GM12878 (cell line): ENCODE results near the gene CD300E.

Source experiments
- CHD1 ChIP-seq: IDR thresholded peaks from 2 replicates; pipeline ENCODE4 v1.6.1; 2012; ENCODE audit warnings: low read depth, low read length, improper control_type of control experiment
- KDM1A ChIP-seq: fragments of 200-600 bp; sonication (generic); IDR thresholded peaks from 2 replicates; pipeline ENCODE4 v1.6.1; 2016; ENCODE audit warnings: borderline replicate concordance
- NBN ChIP-seq: fragments of 450-650 bp; IDR thresholded peaks from 2 replicates; pipeline ENCODE4 v1.6.1; 2016
- POLR2AphosphoS5 ChIP-seq: IDR thresholded peaks from 2 replicates; pipeline ENCODE4 v1.6.1; 2011; ENCODE audit warnings: mild to moderate bottlenecking, low read length, inconsistent platforms
- RAD21 ChIP-seq: IDR thresholded peaks from 2 replicates; pipeline ENCODE4 v1.6.1; 2011; ENCODE audit warnings: mild to moderate bottlenecking, low read depth, low read length, moderate library complexity; ENCODE audit not compliant: insufficient read depth
- STAT3 ChIP-seq: IDR thresholded peaks from 2 replicates; pipeline ENCODE4 v1.6.1; 2011; ENCODE audit warnings: low read depth, low read length, improper control_type of control experiment
- SUZ12 ChIP-seq: fragments of 200-600 bp; sonication (generic); IDR thresholded peaks from one replicate; pipeline ENCODE4 v1.6.1; 2018; ENCODE audit warnings: antibody characterized with exemption, mild to moderate bottlenecking; ENCODE audit not compliant: unreplicated experiment
- TBL1XR1 ChIP-seq: IDR thresholded peaks from 2 replicates; pipeline ENCODE4 v1.6.1; 2012; ENCODE audit warnings: low read depth, low read length, improper control_type of control experiment
- ZNF274 ChIP-seq: IDR thresholded peaks from one replicate; pipeline ENCODE4 v1.8.0; 2011; ENCODE audit not compliant: insufficient read length, insufficient read depth
- TF ChIP-seq, protein P1 (sequence below), 3 experiments: IDR thresholded peaks in 2 of 3; conservative IDR thresholded peaks in 1 of 3; 2 replicates each; pipeline ENCODE4 v1.5.1; 2011; ENCODE audit warnings: low read depth in 3 of 3, low read length in 3 of 3, mild to moderate bottlenecking in 3 of 3, control low read depth in 2 of 3, moderate library complexity in 2 of 3, inconsistent platforms in 1 of 3, mixed read lengths in 1 of 3; ENCODE audit not compliant: control insufficient read depth in 2 of 3, insufficient read depth in 1 of 3; ENCODE audit errors: extremely low read depth in 1 of 3
- TF ChIP-seq, protein P2 (sequence below): IDR thresholded peaks from 2 replicates; pipeline ENCODE4 v1.6.1; 2011; ENCODE audit warnings: low read depth, low read length, improper control_type of control experiment, borderline replicate concordance
- TF ChIP-seq, protein P3 (sequence below): fragments of 450-650 bp; conservative IDR thresholded peaks from 2 replicates; pipeline ENCODE4 v1.6.1; 2017; ENCODE audit warnings: mild to moderate bottlenecking, moderate library complexity

DNA sequence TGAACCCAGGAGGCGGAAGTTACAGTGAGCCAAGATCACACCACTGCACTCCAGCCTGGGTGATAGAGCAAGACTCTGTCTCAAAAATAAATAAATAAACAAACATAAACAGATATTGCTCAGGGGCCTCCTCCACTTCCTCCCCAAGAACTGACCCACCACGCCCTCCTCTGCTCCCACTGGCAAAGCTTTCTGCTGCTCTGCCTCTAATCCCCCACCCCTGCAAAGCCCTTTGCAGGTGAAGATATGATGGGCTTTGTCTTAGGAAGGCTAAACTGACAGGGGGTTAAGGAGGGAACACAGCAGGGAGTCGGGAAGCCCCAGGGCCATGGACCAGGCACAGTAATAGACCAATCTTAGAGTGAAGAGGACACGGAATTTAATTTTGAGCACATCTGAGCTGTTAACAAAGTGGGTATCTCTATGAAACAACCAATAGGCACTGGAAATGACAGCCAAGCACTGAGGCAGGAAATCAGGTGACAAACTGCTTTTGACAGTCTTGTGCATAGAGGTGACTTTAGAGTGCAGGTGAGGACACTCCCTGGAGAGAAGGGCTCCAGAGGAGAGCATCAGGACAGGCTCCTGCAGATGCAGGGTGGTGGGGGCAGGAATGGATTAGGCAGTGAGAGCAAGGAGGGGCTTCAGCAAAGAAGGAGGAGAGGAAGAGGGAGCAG is 25.1 kb downstream of the CD300E start:
- TF ChIP-seq, protein P1, sequence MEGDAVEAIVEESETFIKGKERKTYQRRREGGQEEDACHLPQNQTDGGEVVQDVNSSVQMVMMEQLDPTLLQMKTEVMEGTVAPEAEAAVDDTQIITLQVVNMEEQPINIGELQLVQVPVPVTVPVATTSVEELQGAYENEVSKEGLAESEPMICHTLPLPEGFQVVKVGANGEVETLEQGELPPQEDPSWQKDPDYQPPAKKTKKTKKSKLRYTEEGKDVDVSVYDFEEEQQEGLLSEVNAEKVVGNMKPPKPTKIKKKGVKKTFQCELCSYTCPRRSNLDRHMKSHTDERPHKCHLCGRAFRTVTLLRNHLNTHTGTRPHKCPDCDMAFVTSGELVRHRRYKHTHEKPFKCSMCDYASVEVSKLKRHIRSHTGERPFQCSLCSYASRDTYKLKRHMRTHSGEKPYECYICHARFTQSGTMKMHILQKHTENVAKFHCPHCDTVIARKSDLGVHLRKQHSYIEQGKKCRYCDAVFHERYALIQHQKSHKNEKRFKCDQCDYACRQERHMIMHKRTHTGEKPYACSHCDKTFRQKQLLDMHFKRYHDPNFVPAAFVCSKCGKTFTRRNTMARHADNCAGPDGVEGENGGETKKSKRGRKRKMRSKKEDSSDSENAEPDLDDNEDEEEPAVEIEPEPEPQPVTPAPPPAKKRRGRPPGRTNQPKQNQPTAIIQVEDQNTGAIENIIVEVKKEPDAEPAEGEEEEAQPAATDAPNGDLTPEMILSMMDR (IDR thresholded peaks at IDR 0.05 in 2 of 3, conservative IDR thresholded peaks at IDR 0.05 in 1 of 3; ENCODE audit: control insufficient read depth in 2 of 3, extremely low read depth in 1 of 3, insufficient read depth in 1 of 3, low read depth in 3 of 3, low read length in 3 of 3): no peak
- TF ChIP-seq TBL1XR1 (no peak), STAT3 (no peak), RAD21 (no peak), POLR2AphosphoS5 (no peak), KDM1A (no peak), ZNF274 (no peak), NBN (no peak), CHD1 (no peak), SUZ12 (no peak)
- TF ChIP-seq, protein P2, sequence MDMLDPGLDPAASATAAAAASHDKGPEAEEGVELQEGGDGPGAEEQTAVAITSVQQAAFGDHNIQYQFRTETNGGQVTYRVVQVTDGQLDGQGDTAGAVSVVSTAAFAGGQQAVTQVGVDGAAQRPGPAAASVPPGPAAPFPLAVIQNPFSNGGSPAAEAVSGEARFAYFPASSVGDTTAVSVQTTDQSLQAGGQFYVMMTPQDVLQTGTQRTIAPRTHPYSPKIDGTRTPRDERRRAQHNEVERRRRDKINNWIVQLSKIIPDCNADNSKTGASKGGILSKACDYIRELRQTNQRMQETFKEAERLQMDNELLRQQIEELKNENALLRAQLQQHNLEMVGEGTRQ: no peak
- TF ChIP-seq, protein P3, sequence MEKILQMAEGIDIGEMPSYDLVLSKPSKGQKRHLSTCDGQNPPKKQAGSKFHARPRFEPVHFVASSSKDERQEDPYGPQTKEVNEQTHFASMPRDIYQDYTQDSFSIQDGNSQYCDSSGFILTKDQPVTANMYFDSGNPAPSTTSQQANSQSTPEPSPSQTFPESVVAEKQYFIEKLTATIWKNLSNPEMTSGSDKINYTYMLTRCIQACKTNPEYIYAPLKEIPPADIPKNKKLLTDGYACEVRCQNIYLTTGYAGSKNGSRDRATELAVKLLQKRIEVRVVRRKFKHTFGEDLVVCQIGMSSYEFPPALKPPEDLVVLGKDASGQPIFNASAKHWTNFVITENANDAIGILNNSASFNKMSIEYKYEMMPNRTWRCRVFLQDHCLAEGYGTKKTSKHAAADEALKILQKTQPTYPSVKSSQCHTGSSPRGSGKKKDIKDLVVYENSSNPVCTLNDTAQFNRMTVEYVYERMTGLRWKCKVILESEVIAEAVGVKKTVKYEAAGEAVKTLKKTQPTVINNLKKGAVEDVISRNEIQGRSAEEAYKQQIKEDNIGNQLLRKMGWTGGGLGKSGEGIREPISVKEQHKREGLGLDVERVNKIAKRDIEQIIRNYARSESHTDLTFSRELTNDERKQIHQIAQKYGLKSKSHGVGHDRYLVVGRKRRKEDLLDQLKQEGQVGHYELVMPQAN: no peak
